Psoas muscle (tissue), 8 donors: ENCODE results near the gene PDCD1LG2. TPM values are rescaled to one million over a fixed set of nuclear protein-coding genes. Genes with fewer than 3 reads are reported as not detected.
A peak's percentile ranks its signal among the peaks of the same experiment; 100 is the strongest.

Source experiments
- ATAC-seq, 4 donors: fragments of 200-7000 bp; cut with Tn5 transposase; one replicate each; pipeline ENCODE4 v1.9.1; 2020; ENCODE audit warnings: moderate library complexity in 3 of 4, mild to moderate bottlenecking in 2 of 4
- DNase-seq, 2 donors: peaks; one replicate each; pipeline ENCODE4 v3.0.0-alpha.2; 2020
- H3K27ac ChIP-seq: fragments of 200-600 bp; one replicate; pipeline ENCODE4 v1.8.0; 2022
- H3K27me3 ChIP-seq, 3 donors: fragments of 200-600 bp in 1 of 3; one replicate each; pipeline versions ENCODE4 v1.6.1 to v1.8.0; 2013 to 2022; ENCODE audit warnings: low read length in 2 of 3, mild to moderate bottlenecking in 2 of 3, moderate library complexity in 1 of 3; ENCODE audit not compliant: insufficient read depth in 3 of 3
- H3K36me3 ChIP-seq, 2 donors: fragments of 200-600 bp in 1 of 2; one replicate each; pipeline versions ENCODE4 v1.6.1 to v1.8.0; 2013 to 2022; ENCODE audit warnings: low read depth in 1 of 2, mild to moderate bottlenecking in 1 of 2, moderate library complexity in 1 of 2; ENCODE audit not compliant: insufficient read depth in 1 of 2
- H3K4me1 ChIP-seq: fragments of 200-600 bp; one replicate; pipeline ENCODE4 v1.8.0; 2022
- H3K4me3 ChIP-seq: fragments of 200-600 bp; one replicate; pipeline ENCODE4 v1.8.0; 2022; ENCODE audit warnings: mild to moderate bottlenecking
- H3K9me3 ChIP-seq: fragments of 200-600 bp; one replicate; pipeline ENCODE4 v1.8.0; 2022
- WGBS, 3 donors: extraction: QIAGEN DNeasy Blood & Tissue Kit; methylation state at CpG; one replicate each; pipeline versions ENCODE4 v1.1.6 to v1.1.7; 2013; 5-methylcytosine and 5-hydroxymethylcytosine counted together
- intact Hi-C, 2 donors: fragments of 100-400 bp; cut with DNase I; formaldehyde crosslinking; loops; one replicate each; pipeline versions ENCODE4 v1.11.0 to v1.14.2; 2022
- polyA plus RNA-seq, 3 donors: library from polyadenylated mRNA; stranded (reverse); fragments of 200-250 nt; gene quantifications; one replicate each; pipeline ENCODE4 v1.2.3, GENCODE V29; 2013
- total RNA-seq, 4 donors: library from RNA; stranded (reverse); fragmentation: NEBNext Ultra II Directional in 2 of 4; extraction: Animal tissue kit (Norgen Biotek cat#: 25700) in 2 of 4; gene quantifications; one replicate each; pipeline versions ENCODE4 v1.2.1 to v1.2.4, GENCODE V29; 2021 to 2023
- TF ChIP-seq, protein P1 (sequence below): fragments of 200-600 bp; IDR thresholded peaks from one replicate; pipeline ENCODE4 v1.8.0; 2022; ENCODE audit warnings: antibody characterized with exemption
- donor health status: healthy with polysubstance abuse.
- donor health status: DM: no; HTN: no; CAD: no; lungs with moderate emphysema.
- donor health status: Bipolar disorder and iron deficiency.
- donor health status: healthy.
- donor health status: DM: yes; HTN: yes; CAD: no.
- donor health status: DM: no; HTN: no; CAD: no.
- donor health status: DM: no; HTN: no; CAD: no.
- donor health status: DM: yes; HTN: yes; CAD: no.

PDCD1LG2 gene
- total and polyA plus RNA-seq, 7 donors: 0.29 to 1.3 (median 0.62) TPM

DNA sequence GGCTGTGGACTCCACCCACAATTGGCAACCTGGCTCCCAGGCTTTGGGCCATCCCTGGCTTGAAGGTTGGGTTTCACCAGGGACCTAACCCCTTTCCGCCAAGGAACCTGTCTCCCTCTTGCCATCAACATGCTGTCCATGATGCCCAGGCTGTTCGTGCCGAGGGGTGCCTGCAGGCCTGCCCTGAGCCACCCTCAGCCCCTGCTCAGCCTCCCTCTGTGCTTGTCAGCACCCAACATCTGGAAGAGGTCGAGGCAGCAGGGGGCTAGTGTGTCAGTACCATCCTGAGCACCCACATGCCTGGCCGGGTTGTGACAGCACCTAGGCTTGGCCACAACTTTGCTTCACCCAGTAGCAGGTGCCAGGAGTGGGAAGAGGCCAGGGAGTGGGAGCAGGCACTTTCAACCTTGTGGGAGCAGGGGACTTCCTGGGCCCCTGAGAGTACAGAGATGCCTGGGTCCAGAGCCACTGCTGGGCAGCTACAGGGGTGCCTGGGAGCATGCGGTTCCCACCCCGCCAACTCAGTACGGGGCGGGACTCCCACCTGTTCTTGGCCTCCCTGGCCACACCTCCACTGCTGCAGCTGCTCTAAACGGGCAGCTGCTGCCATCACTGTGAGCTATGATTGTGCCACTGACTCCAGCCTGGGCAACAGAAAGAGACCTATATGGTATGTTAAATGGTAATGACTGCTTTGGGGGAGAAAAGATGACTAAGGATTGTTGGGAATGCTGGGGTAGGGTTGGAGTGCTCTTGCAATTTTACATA lies 6.3 kb downstream of the PDCD1LG2 start:
- WGBS, 3 donors: 78 to 93% (median 78%) methylated on average over 10 of the region's 10 CpGs
- intact Hi-C loops: loop anchor here in 1 of 2 donors (10.0 kb wide), 1 partner anchor 58 kb away; no protein-coding TSS in a partner anchor
- ATAC-seq: peak in 1 of 4 donors; percentile 31

DNA sequence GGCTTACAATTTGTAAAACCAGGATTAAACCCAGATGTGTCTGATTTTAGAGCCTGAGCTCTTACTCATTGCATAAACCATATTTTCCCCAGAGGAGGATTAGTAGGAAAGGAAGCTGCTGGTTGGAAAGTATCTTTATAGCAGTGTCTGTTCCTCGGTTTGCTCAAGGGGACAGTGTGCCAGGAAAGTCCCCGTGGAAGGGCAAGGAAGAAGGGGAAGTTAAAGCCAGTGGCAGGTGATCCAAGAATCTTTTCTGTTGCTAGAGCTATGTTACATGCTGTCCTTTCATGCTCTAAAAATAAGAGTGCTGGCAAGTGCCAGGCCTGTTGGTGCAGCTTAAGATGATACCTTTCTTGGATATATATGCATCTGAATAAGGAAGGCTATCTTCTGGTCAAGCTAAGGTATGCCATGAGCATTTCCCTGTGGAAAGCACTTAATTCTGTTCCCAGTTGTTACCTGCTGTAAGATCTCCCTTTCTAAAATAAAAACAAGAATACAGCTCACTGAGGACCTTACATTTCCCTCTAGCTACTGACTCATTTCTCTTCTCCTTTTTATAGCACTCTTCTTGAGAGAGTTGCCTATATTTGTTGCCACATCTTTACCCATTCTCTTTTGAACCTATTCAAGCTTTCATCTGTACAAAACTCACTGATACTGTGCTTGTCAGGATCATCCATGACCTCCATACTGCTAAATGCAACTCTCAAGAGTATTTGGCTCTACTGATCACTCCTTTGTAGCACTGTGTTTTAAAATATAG lies 8.0 kb downstream of the PDCD1LG2 start:
- ATAC-seq (peak; percentile 88 to 97 (median 96)), DNase-seq (peak in 1 of 2 donors; percentile 74)
- Histone ChIP-seq H3K4me3 (no peak overlapping the region), H3K27me3 (no peaks in the 10 kb centered on the region), H3K4me1 (peaks cover 30% of the 10 kb centered on the region), H3K9me3 (no peaks in the 10 kb centered on the region), H3K27ac (peak overlapping the region; percentile 69), H3K36me3 (no peaks in the 10 kb centered on the region)
- WGBS, 3 donors: 2 to 9% (median 4%) methylated on average over 2 of the region's 2 CpGs
- TF ChIP-seq, protein P1, sequence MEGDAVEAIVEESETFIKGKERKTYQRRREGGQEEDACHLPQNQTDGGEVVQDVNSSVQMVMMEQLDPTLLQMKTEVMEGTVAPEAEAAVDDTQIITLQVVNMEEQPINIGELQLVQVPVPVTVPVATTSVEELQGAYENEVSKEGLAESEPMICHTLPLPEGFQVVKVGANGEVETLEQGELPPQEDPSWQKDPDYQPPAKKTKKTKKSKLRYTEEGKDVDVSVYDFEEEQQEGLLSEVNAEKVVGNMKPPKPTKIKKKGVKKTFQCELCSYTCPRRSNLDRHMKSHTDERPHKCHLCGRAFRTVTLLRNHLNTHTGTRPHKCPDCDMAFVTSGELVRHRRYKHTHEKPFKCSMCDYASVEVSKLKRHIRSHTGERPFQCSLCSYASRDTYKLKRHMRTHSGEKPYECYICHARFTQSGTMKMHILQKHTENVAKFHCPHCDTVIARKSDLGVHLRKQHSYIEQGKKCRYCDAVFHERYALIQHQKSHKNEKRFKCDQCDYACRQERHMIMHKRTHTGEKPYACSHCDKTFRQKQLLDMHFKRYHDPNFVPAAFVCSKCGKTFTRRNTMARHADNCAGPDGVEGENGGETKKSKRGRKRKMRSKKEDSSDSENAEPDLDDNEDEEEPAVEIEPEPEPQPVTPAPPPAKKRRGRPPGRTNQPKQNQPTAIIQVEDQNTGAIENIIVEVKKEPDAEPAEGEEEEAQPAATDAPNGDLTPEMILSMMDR: no peak
- intact Hi-C loops: loop anchor here in 1 of 2 donors (10.0 kb wide), 1 partner anchor 56 kb away; no protein-coding TSS in a partner anchor

More for the DNA sequence above, 6.3 kb downstream of the PDCD1LG2 start:
- no peaks in the 10 kb centered on the region for H3K36me3 ChIP-seq
- peaks cover 38% of the 10 kb centered on the region for H3K4me1 ChIP-seq
- DNase-seq: no peak
- H3K27ac ChIP-seq: peak overlapping the region; percentile 69
- H3K9me3 ChIP-seq: no peaks in the 10 kb centered on the region
- H3K27me3 ChIP-seq: no peaks in the 10 kb centered on the region
- no peak overlapping the region for H3K4me3 ChIP-seq
- TF ChIP-seq, protein P1: no peak

DNA sequence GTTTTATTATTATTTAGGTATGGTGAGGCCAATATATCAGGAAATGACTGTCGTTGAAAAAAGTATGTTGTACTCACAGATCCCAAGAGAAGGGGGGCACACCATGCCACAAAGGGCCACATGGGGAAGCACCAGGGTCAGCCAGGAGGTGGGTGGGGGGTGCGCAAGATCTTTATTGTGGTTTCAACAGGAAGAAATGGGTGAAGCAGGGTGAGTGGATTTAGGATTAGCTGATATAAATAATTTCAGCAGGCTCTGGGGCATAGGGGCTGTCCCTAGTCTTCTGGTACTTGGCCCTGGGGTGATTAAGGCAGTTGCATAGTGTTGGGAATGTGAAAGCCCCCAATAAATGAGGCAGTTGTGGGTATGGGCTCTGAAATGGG lies 8.6 kb downstream of the PDCD1LG2 start:
- Histone ChIP-seq H3K27me3 (no peaks in the 10 kb centered on the region), H3K36me3 (no peaks in the 10 kb centered on the region), H3K4me1 (peaks cover 27% of the 10 kb centered on the region), H3K9me3 (no peaks in the 10 kb centered on the region), H3K4me3 (no peak overlapping the region), H3K27ac (peak overlapping the region; percentile 69)
- intact Hi-C loops: loop anchor here in 1 of 2 donors (10.0 kb wide), 1 partner anchor 56 kb away; no protein-coding TSS in a partner anchor
- DNase-seq: no peak
- WGBS, 3 donors: 60 to 83% (median 72%) methylated on average over 2 of the region's 2 CpGs
- TF ChIP-seq, protein P1: no peak
- ATAC-seq: no peak

DNA sequence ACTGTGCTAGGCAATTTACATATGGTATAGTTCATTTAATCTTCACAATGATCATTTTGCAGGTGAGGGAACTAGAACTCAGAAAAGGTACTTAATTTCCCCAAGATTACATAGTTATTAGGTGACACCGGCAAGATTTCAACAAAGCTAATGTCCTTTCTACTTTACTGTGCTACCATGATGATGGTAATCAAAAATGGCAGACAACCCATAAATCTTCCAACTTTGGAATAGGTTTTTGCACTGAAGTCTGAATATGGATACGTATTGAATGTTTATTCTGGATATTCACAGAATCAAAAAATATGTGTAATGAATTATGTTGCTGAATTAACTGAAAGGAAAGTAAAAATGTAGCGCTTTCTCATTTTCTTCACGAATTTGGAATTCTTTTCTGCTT lies 13.8 kb downstream of the PDCD1LG2 start:
- WGBS, 3 donors: 91 to 94% (median 91%) methylated on average over 4 of the region's 4 CpGs
- intact Hi-C loops: no loop called here
- ATAC-seq: no peak

More for the DNA sequence above, 13.8 kb downstream of the PDCD1LG2 start:
- Histone ChIP-seq H3K27ac (no peak overlapping the region), H3K27me3 (no peaks in the 10 kb centered on the region), H3K4me1 (no peaks in the 10 kb centered on the region), H3K4me3 (no peak overlapping the region), H3K36me3 (no peaks in the 10 kb centered on the region), H3K9me3 (no peaks in the 10 kb centered on the region)
- TF ChIP-seq, protein P1: no peak
- DNase-seq: no peak
